ENCODE results near the gene PDK4.
"Not testable (repeated sequence)": the region's sequence is repeated elsewhere in the genome, so short reads cannot be mapped to it uniquely, and the experiment has no call there.

Gene PDK4

DNA sequence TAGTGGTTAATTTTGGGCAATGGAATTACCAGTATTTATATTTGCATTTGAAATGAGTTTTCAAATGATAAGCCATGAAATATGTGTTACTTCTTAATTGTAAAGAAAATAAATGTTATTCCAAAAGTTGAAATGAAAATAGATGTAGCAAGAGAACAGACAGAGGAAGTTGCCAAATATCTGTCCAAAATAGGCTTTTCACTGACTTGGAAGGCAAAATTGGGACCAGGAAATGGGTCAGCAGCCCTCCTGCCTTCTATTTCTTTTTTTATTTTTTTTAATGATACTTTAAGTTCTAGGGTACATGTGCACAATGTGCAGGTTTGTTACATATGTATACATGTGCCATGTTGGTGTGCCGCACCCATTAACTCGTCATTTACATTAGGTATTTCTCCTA is 8.1 kb upstream of the PDK4 start:
- DNase-seq: not testable (repeated sequence)

DNA sequence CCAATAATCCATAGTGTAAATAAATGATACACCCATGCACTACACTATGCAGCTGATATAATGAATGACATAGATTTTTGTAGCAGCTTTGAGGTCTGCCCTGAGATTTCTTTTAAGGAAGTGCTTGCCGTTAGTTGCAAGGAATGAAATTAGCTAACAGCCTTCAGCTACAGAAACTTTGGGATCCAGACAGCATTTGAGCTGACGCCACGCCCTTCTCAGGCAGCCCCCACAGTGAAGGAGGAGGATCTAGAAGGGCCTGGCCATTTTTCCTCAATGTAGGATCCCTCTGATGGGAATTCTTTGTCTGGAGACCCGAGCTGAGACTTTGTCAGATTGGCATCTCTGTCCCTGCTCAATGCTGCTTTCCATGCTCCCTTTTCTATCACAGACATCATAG is 6.1 kb upstream of the PDK4 start:
- DNase-seq: no peak

DNA sequence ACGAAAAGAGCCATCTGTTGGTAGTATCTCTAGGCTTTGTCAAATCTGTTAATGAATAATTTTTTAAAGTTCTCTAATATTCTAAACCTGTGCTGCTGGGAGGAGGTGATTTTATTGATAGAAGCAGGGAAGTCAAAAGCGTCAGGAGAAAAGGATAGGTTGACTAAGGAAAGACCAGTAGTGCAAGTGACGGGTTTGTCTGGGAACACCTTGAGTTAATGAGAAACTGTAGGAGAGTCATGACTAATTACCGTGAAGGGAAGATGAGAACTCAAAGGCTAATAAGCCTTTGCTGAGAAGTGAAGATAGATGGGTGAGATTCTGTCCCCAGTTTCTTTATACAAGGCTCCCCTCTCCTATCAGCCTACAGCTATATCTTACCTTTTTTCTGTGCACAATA is 5.0 kb upstream of the PDK4 start:
- DNase-seq: no peak

DNA sequence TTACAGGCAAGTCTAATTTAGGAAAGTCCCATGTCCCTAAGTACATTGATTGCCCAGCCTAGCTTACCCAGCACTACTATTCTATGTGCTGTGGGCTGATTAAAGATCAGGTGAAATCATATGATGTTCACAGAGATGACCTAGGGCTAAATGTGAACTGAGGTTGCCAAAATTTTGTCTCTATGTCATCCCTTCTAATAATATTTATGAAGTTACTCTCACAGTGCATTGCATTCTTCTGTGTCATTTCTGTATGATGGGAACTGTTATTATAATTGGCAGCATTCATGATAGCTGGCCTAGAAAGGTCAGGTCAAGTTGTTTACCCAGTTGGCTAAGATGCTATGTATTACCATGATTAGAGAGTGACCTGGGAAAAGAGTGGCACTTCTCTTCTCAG is 2.8 kb upstream of the PDK4 start:
- no peak for DNase-seq

DNA sequence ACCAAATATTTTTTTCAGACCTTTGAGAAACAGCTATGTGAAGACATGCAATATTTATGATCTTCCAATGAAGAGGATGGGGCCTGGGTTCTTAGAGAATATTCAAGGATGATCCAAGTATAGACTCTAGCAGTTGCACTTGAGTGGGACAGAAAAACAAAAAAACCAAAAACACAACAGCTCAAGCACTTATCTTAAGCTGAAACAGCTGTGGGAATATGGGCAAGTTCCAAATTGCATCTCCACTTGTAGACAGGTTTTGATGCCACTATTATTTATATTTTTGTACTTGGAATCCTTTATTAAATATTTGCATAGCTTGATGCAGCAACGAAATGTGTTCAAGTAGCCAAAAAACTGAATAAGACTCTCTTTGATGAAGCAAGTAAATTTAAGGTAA is 2.2 kb upstream of the PDK4 start:
- DNase-seq: no peak

DNA sequence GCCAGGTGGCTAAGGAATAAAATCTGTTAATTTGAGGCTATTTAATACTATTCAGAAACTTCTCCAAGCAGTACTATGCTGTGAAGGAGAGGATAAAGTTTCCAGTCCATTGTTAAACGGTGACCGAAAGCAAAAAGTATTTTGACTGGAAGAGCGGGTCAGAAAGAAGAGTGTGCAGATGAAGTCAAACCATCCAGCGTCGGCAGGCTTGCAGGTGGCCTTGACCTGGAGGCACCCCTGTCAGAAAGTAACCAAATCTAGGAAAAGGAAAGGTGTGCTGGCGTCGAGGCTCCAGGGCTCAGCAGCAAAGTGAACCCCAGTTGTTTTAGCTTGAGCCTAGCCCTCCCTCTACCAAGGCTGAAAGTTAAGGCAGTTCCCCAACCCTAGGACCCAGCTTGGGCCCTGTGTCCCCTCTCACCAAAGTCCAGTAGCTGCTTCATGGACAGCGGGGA is 544 bp downstream of the PDK4 start:
- no peak for DNase-seq

DNA sequence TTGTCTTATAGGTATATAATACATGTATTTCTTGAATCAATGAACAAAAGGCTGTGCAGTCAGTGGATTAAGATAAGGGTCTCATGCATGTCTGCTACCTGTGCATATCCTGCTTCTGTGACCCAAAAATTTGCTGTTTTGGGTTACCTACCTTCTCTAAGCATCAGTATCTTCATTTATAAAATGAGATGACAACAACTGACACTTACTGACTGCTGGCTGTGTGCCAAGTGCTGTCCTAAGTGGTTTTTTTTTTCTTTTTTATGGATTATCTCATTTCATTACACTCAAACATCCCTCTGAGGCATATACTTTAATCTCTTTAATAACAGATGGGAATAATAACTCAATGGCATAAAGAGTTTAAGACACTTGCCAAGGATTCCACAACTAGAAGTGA is 2.1 kb downstream of the PDK4 start:
- no peak for DNase-seq

DNA sequence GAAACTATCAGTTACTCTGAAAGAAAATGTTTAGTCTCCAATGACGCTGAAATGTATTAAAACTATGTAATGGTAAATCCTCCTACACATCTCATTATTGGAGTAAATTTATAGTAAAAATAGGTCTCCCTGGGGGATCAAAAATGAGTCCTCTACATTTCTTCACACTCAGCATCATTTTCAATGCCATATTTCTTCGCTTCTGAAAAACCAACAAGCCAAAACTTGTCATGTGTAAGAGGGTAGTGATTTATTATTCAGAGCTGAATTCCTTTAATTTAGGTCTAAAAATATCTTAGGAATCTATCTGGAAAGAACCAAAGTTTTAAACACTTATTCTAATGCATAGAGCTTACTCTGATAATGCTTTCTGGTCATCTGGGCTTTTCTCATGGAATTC is 3.0 kb downstream of the PDK4 start:
- DNase-seq: no peak

DNA sequence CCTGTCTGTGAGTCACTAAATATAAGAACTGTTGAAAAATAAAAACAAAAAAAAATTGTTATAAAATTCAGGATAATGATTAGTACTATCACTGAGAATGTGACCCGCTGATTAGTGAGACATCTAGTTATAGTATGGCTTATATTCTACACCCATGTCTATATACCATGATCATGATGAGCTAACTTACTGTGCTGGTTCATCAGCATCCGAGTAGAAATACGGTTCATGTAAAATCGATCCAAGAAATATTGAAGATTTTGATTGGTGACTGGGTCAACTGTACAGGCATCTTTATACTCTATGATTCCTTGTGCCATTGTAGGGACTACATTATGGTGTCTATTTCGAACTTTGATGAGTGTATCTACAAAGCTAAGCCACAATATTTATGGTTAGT is 3.7 kb downstream of the PDK4 start:
- no peak for DNase-seq

DNA sequence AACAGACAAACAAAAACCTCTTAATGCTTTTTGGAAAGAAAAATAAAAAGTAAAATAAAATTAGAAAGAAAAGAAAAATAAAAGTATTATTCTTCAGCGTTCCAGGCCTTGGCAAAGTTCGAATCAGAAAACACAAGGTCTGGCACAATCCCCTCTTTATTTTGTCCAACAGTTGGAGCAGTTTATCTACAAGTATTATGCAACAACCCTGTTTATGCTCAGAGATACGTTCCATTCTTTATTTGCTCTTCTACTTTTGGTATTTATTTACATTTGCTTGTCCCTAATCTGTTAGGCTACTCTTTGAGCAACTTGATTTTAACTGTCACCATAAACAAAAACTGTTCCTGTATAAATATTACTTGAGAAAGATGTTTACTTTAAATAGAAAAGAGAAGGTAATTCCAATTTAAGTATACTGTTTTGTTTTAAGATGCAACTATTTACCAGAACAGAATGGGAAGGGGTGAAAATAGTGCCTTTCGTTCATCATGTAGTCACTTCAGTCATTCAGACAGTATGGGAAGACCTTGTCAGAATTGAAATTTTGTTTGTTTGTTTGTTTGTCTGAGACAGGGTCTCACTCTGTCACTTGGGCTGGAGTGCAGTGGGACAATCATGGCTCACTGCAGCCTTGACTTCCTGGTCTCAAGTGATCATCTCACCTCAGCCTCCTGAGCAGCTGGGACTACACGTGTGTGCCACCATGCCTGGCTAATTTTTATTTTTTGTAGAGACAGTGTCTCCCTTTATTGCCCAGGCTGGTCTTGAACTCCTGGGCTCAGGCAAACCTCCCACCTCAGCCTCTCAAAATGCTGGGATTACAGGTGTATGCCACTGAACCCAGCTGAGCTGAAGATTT is 5.7 kb downstream of the PDK4 start:
- no peak for DNase-seq

DNA sequence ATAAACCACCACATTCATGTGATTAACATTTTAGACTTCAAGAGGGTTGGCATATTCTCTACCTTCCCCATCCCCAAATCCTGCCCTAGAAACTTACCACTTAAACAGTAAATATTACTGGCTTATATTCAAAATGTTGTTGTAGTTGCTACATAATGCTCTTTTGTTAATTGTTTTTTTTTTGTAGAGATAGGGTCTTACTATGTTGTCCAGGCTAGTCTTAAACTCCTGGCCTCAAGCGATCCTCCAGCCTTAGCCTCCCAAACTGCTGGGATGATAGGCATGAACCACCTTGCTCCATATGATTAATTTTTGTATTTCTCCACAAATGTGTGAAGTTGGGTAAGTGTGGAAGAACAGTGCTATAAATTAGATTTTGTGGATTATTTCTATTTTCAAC is 6.5 kb downstream of the PDK4 start:
- no peak for DNase-seq

DNA sequence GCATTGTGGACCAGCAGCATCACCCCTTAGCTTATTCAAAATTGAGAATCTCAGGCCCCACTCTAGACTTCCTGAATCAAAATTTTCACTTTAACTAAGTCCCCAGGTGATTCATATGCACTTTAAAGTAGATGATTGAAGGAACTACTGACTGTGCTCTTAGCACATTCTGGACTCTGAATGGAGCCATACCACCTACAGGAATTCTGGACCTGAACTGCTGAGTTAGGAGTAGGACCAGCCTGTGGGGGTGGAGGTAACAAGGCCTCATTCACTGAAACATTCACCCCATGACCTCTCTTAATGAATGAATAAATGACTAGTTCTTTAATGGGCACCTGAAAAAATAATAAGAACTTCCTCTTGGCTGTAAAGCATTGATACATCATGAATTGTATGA is 7.3 kb downstream of the PDK4 start:
- no peak for DNase-seq

DNA sequence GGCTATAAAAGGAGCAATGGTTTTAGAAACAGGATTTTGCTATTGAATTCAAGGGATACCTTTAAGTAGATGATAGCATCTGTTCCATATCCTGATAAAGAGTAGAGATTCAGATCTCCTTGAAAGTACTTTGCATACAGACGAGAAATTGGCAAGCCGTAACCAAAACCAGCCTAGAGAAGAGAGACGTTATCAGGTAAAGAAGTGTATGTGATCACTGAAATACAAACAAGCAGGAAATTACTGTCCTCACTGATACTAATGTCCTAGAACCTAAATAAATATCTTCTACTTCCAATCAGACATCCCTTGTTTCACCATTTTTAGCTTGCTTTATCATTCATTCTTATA is 9.4 kb downstream of the PDK4 start:
- no peak for DNase-seq

DNA sequence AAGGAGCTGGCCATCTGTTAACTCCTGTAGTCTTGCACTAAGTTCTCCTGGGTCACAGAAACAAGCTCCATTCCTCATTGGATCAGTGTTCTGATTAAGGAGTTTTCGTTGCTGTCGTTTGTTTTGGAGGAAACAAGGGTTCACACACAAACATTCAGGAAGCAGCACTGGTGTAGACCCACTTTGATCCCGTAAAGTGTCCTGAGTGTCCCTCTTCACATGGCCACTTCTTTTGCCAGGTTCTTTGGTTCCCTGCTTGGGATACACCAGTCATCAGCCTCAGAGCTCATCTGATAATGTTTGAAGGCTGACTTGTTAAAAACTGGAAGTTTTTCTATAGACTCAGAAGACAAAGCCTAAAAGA is 10.9 kb downstream of the PDK4 start:
- DNase-seq: no peak

DNA sequence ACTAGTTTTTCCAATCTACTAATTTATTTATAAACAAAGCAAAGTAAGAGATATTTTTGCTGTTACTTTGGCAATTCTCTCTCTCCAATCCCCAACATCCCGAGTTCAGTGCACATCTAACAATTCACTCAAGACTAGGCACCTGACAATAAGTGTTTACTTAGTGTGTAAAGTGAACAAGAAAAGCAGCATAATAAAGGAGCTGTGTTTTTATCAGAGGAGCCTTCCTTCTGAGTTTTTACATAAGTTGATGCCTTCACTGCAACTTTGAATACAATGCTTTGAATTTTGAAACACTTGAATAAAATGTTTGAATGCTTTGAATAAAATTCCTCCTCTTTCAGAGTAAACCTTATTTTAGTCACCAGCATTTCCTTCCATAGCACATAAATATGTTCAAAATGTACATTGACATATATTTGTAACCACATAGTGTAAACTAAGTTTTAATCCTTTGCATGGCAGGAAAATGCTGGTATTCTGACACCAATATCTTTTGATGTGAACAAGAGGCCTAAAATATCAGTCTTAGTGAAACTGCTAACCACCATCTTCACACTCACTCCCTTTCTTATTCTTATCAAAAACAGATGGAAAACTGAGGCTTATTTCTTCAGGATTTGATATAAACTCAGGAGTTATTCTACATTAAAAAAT is 11.4 kb downstream of the PDK4 start:
- DNase-seq: no peak

DNA sequence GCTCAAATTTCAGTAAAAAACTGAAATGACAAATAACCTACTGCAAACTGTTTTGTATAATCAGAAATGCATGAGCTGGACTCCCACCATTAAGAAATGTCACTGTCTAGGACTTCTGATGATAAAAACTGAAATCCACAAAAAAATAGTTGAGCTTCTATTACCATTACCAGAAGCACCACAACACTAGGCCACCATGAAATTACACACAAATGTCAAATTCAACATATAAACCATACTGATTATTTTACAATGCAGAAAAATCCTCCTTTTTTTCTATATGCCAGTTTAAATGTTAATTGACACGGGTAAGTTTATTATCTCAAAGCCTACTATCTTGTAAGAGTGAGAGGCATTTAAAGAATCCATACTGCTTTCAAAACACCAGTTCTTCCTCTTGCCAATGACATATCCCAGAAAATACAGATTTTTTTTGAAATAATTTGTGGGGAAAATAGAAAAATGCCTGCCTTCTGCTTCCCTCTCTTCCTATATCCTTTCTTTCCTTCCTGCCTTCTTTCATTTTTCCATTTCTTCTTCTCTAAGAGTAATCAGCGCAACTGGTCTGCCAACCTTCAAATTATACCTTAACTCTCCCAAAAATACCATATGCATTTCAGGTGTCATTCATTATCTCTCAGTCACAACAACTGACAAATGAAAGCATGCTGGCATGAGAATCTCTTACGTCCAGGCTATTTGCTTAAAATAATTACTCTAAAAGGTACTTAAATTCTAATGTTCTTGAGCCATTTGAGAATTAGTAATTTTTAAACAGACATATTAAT is 12.3 kb downstream of the PDK4 start:
- DNase-seq: no peak

DNA sequence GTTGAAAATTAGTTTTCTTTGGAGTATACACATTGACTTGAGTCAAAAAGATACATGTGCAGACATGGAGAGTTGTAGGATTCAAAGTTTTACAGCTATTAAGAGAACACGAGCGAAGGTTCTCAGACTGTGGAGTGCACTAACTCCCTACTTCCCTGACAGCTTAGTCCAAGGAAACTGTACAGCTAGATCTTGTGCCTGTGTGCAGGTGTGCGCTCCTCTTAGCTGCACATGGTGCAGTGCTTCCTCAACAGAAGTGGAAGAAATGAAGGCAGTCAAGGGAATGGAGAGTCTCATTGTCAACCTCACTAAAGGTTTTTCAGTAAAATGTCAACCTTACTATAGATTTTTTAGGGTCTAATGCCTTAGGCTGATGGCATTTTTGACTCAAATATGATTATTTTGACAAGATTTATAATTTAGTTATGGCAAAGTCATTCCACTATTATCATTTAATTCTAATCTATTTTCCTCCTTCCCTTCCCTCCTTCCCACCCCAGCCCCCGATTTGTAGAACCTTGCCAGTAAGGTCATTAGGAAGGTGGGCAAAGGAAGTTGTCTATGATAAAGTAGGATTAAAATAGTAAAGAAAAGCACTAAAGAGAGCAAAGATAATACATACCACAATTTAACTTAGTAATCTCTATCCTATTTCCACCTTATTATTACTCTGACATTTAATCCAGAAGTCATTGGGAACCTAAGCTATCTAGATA is 13.6 kb downstream of the PDK4 start:
- no peak for DNase-seq

DNA sequence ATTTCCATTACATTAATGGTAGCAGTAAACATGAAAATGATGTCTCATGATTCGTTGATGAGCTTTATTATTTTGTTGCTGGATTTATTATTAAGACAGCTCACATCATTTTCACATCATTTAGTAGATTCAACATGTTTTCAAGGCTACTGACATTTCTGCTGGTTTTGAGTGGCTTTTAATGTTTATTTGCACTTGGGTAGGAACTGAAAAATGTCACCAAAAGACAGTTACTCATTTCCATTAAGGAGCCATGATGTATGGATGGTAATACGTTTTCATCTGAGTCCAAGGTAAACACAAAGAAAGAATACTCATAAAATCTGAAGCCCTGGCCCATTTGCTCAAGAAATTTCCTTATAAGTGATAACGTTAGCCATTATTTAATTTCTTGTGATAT is 14.8 kb downstream of the PDK4 start:
- DNase-seq: no peak

DNA sequence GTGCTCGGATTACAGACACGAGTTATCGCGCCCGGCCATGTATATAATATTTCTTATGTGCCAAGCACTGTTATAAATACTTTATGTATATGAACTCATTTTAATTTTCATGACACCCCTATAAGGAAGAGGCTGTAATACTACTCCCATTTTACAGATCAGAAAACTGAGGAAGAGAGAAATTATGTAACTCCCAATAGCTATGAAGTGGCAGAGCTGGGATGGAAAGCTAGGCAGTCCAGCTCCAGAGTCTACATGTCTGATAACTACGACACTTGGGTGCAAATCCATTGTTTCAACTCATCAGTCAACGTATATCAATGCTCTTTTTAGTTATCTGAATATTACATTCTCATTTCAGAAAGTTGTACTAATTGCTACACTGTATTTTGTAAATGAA is 17.0 kb downstream of the PDK4 start:
- no peak for DNase-seq

DNA sequence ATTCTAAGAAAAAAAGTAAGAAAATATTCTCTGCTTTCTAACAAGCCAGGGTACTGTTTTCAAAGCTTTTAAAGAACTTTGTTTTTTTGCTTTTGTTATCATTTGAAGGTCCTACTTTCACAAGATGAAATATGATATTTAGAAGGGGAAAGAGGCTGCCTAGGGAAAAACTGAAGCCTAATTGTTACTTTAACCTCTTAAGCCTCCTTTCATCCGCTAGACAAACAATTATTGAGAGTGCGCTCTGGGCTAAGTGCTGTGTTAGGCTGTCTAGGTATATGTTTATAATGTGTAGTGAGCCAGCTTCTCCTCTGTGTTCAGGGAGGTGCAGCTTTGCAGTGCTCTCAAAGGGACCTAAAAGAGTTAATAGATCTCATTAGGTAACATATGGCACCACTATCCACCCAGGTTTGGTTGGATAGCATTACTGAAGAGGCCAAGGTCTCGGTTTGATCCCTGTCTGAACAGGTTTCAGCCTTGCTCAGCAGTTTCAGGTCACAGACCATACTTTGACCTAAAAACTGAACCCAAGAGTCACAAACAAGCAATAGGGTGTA is 17.9 kb downstream of the PDK4 start:
- DNase-seq: no peak

DNA sequence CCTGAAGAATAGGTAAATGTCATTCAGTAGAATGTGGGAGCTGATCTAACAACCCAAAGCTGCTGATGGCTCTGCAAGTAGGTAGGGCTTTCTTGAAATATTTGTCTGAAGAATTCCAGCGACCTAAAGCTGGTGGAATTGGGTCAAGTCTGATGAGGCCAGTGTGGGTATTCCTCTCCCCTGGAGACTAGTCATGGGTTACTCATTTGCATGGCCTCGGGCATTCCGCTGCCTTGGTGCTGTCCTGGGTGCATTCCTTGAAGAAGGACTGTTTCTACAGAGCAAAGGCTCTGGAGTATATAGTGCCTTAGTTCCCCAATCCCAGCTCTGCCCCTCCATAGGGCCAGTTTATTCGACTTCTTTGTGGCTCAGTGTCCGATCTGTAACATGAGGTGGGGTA is 19.2 kb downstream of the PDK4 start:
- DNase-seq: no peak

DNA sequence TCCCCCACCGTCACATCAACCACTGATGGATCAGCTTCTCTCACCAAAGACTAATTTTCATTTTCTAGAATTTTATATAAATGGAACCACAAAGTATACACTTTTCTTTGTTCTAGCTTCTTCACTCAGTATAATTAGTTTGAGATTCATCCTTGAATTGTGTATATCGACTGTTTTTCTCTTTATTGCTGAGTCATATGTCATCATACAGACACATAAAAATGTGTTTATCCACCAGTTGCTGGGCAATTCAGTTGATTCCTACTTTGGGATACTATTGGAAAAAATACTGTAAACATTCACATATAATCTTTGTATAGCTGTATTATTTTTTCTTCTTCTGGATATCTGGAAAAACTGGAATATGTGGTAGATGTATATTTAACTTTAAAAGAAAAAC is 26.6 kb downstream of the PDK4 start:
- DNase-seq: no peak

DNA sequence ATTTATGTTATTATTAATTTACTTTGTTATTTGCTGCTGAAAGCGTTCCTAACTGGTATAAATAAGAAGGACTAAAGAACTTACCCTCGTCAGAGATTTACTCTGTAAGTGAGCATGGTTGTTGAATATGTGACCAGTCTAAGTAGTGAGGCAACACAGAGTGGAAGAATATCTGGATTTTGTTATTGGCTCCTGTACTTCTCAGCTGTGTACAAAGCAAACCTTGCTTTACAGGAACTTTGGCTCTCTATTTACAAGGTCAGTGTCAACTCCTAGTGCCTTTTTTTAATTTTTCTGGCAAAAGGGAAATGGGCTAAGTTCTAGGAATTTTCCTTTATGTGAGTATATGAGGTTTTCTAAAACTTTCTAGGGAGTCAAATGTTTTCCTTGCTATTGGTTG is 35.6 kb downstream of the PDK4 start:
- no peak for DNase-seq

All from activated naive CD4-positive, alpha-beta T cell (primary cell).